Vagina (tissue), 2 donors: Measurements from ENCODE around the gene HK2. TPM values are rescaled to one million over a fixed set of nuclear protein-coding genes. Genes with fewer than 3 reads are reported as not detected.

Experiments
- DNase-seq, 2 donors: peaks; one replicate each; pipeline ENCODE4 v3.0.0-alpha.2; 2017; ENCODE audit errors: extremely low spot score in 2 of 2
- H3K27ac ChIP-seq: fragments of 200-600 bp; sonication (generic); one replicate; pipeline ENCODE4 v1.5.1; 2019
- H3K27me3 ChIP-seq: fragments of 200-600 bp; sonication (generic); one replicate; pipeline ENCODE4 v1.5.1; 2019
- H3K36me3 ChIP-seq, 2 donors: fragments of 200-600 bp; sonication (generic); one replicate each; pipeline ENCODE4 v1.5.1; 2017 to 2019
- H3K4me1 ChIP-seq: fragments of 200-600 bp; sonication (generic); one replicate; pipeline ENCODE4 v1.5.1; 2019
- H3K4me3 ChIP-seq, 2 donors: fragments of 200-600 bp; sonication (generic); 1 replicate in 1 of 2; 2 replicates in 1 of 2; pipeline ENCODE4 v1.5.1; 2016 to 2019
- H3K9me3 ChIP-seq: fragments of 200-600 bp; sonication (generic); one replicate; pipeline ENCODE4 v1.5.1; 2019
- CTCF ChIP-seq, 3 experiments: fragments of 450-650 bp in 2 of 3; fragments of 200-600 bp in 1 of 3; sonication (generic) in 1 of 3; IDR thresholded peaks; one replicate each; pipeline ENCODE4 v1.5.1; 2017 to 2019; ENCODE audit warnings: antibody characterized with exemption in 3 of 3, mild to moderate bottlenecking in 2 of 3, moderate library complexity in 2 of 3
- POLR2A ChIP-seq, 2 donors: fragments of 450-650 bp; IDR thresholded peaks; one replicate each; pipeline ENCODE4 v1.6.1; 2017; ENCODE audit warnings: antibody characterized with exemption in 2 of 2, mild to moderate bottlenecking in 2 of 2, moderate library complexity in 2 of 2
- POLR2AphosphoS5 ChIP-seq, 2 donors: sonication (generic); formaldehyde crosslinking; IDR thresholded peaks; one replicate each; pipeline ENCODE4 v1.9.0; 2017; ENCODE audit warnings: antibody characterized with exemption in 2 of 2, mild to moderate bottlenecking in 2 of 2, low read depth in 1 of 2; ENCODE audit not compliant: insufficient read depth in 1 of 2
- intact Hi-C: fragments of 100-400 bp; cut with DNase I; formaldehyde crosslinking; loops from one replicate; pipeline ENCODE4 v1.15.1; 2023
- total RNA-seq: library from RNA; depleted of rRNA; stranded (reverse); fragments of >200 nt; gene quantifications from one replicate; pipeline ENCODE4 v1.2.3, GENCODE V29; 2016

Gene HK2
- total RNA-seq, 1 donor from 2014 or later, result 5.4 TPM

GRCh38 chr2:74857725-74858124, 23.8 kb downstream of the HK2 start:
- no peaks in the 10 kb centered on the region for H3K36me3 ChIP-seq
- no peaks in the 10 kb centered on the region for H3K4me1 ChIP-seq
- H3K9me3 ChIP-seq, result no peaks in the 10 kb centered on the region
- no peaks in the 10 kb centered on the region for H3K27me3 ChIP-seq
- intact Hi-C loops, result no loop called here
- DNase-seq, result no peak
- H3K27ac ChIP-seq, result no peak overlapping the region
- TF ChIP-seq CTCF (IDR thresholded peaks at IDR 0.05) (no peak), POLR2AphosphoS5 (IDR thresholded peaks at IDR 0.05; ENCODE audit: insufficient read depth in 1 of 2, low read depth in 1 of 2) (no peak), POLR2A (IDR thresholded peaks at IDR 0.05) (no peak)
- no peak overlapping the region for H3K4me3 ChIP-seq

- TF ChIP-seq POLR2A (IDR thresholded peaks at IDR 0.05) (no peak), CTCF (IDR thresholded peaks at IDR 0.05) (no peak), POLR2AphosphoS5 (IDR thresholded peaks at IDR 0.05; ENCODE audit: insufficient read depth in 1 of 2, low read depth in 1 of 2) (no peak)
- no peak overlapping the region for H3K27ac ChIP-seq
- no peak overlapping the region for H3K4me3 ChIP-seq
- intact Hi-C loops, result no loop called here
- H3K9me3 ChIP-seq, result no peaks in the 10 kb centered on the region
- DNase-seq, result no peak
- no peaks in the 10 kb centered on the region for H3K4me1 ChIP-seq
- no peaks in the 10 kb centered on the region for H3K27me3 ChIP-seq
- no peaks in the 10 kb centered on the region for H3K36me3 ChIP-seq
Observed at GRCh38 chr2:74858281-74858680, 24.4 kb downstream of the HK2 start.

GRCh38 chr2:74860079-74860478, 26.2 kb downstream of the HK2 start:
- DNase-seq, result no peak
- H3K27me3 ChIP-seq, result no peaks in the 10 kb centered on the region
- H3K36me3 ChIP-seq, result no peaks in the 10 kb centered on the region
- TF ChIP-seq POLR2AphosphoS5 (IDR thresholded peaks at IDR 0.05; ENCODE audit: insufficient read depth in 1 of 2, low read depth in 1 of 2), result no peak
- no peak for TF ChIP-seq POLR2A (IDR thresholded peaks at IDR 0.05)
- no peak for TF ChIP-seq CTCF (IDR thresholded peaks at IDR 0.05)
- H3K27ac ChIP-seq, result no peak overlapping the region
- H3K4me3 ChIP-seq, result no peak overlapping the region
- intact Hi-C loops, result no loop called here
- no peaks in the 10 kb centered on the region for H3K9me3 ChIP-seq
- H3K4me1 ChIP-seq, result no peaks in the 10 kb centered on the region

- no peak for DNase-seq
- H3K9me3 ChIP-seq, result no peaks in the 10 kb centered on the region
Observed at GRCh38 chr2:74860521-74860920, 26.6 kb downstream of the HK2 start.

GRCh38 chr2:74861531-74861930, 27.6 kb downstream of the HK2 start:
- intact Hi-C loops, result no loop called here
- Histone ChIP-seq H3K4me3 (no peak overlapping the region), H3K36me3 (no peaks in the 10 kb centered on the region), H3K4me1 (no peaks in the 10 kb centered on the region), H3K27ac (no peak overlapping the region), H3K9me3 (no peaks in the 10 kb centered on the region), H3K27me3 (no peaks in the 10 kb centered on the region)
- DNase-seq, result no peak
- TF ChIP-seq POLR2AphosphoS5 (IDR thresholded peaks at IDR 0.05; ENCODE audit: insufficient read depth in 1 of 2, low read depth in 1 of 2) (no peak), CTCF (IDR thresholded peaks at IDR 0.05) (no peak), POLR2A (IDR thresholded peaks at IDR 0.05) (no peak)

More at GRCh38 chr2:74860521-74860920, 26.6 kb downstream of the HK2 start:
- intact Hi-C loops, result no loop called here
- Histone ChIP-seq H3K36me3 (no peaks in the 10 kb centered on the region), H3K4me3 (no peak overlapping the region), H3K27ac (no peak overlapping the region), H3K4me1 (no peaks in the 10 kb centered on the region), H3K27me3 (no peaks in the 10 kb centered on the region)
- TF ChIP-seq POLR2A (IDR thresholded peaks at IDR 0.05) (no peak), CTCF (IDR thresholded peaks at IDR 0.05) (no peak), POLR2AphosphoS5 (IDR thresholded peaks at IDR 0.05; ENCODE audit: insufficient read depth in 1 of 2, low read depth in 1 of 2) (no peak)
